GM19099 (cell line): Measurements from ENCODE around the gene EIF4H.

ENCODE experiments used
- POLR2A ChIP-seq: IDR thresholded peaks from 3 replicates; pipeline ENCODE4 v1.6.1; 2011; ENCODE audit warnings: low read depth; ENCODE audit not compliant: insufficient read length; ENCODE audit errors: extremely low read depth

The EIF4H gene

DNA sequence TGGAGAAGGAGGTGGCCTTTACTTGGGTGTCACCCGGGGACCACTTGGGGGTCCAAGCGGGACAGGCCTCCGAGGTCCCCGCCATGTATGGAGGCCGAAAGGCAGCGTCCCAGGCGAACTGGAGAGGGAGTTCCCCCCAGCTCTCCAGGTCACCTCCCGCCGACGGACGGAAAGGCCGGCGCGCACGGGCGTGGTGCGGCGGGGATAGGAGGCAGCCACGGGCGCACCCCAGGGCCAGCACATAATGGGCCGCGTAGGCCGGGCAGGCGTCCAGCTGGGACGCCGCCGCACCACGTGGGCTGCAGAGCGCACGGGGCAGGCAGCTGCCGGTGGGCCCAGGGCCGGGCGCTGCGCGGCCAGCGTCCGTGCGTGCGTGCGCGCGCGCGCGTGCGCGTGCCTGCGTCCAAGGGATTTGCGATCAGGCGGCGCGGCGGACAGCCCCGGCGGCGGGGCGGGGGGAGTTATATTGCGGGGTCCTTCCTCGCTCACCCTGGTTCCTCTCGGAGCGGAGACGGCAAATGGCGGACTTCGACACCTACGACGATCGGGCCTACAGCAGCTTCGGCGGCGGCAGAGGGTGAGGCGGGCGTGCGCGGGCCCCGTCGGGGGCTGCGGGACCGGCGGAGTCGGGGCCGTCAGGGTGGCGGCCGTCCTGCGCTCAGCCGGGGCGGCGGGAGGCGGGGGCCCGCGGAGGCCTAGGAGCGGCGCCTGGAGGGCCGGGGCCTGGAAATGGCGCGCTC lies at the start of gene EIF4H:
EIF4H (plus strand) TSS at position 491 of the 740 bp plus-strand sequence; CDS start at position 519, 28 bp downstream.
- TF ChIP-seq POLR2A = peak; percentile 93

DNA sequence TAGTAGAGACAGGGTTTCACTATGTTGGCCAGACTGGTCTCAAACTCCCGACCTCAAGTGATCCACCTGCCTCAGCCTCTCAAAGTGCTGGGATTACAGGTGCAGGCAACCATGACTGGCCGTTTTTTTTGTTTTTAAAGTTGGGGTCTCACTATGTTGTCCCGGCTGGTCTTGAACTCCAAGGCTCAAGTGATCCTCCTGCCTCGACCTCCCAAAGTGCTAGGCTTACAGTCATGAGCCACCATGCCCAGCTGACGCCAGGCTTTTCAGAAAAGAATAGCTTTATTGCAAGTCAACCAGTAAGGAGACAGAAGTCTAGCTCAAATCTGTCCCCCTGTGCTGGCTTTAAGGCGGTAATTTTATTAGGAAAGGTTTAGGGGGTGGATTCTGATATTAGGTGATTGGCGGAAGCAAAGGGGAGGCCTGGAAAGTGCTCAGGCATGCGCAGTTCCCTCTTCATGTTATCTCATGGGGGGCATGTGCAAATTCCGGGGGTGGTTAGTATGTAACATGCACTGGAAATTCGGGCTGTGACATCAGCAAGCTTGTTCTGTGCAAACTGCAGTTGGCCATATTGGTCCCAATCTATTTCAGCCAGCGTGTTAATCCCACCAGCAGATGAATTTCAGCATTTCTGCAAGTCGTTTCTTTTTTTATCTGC lies 47.8 kb upstream of the EIF4H start:
- no peak for TF ChIP-seq POLR2A

DNA sequence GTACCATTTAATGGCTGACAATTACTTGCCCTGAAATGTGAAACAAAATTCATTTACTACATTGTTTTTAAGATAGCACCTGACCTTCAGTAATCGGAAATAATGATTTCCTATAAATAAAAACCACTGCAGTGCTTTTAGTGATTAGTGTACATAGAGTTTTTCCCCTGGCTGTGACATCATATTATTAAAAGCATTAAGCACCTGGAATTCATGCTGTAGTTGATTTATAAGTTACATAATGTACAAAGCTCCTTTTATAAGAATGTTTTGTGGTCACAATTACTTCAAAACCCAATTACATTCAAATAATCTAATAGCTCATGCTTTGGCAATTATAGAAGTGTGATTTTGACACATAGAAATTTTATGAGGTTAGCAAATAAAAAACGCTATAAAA lies 44.3 kb upstream of the EIF4H start:
- TF ChIP-seq POLR2A = no peak

DNA sequence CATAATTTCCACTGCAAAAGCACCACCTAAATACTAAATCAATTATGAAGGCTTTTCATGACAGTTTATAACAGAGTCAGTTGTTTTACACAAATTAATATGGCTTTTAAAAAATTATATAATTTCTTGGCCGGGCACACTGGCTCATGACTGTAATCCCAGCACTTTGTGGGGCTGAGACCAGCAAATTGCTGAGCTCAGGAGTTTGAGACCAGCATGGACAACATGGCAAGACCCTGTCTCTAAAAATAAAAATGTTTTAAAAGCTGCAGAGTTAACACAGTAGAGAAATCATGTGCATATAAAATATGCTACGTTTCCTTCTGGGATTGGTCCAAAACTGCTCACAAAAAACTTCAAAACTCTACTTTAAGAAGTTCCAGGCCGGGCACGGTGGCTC lies 43.6 kb upstream of the EIF4H start:
- TF ChIP-seq POLR2A = no peak

DNA sequence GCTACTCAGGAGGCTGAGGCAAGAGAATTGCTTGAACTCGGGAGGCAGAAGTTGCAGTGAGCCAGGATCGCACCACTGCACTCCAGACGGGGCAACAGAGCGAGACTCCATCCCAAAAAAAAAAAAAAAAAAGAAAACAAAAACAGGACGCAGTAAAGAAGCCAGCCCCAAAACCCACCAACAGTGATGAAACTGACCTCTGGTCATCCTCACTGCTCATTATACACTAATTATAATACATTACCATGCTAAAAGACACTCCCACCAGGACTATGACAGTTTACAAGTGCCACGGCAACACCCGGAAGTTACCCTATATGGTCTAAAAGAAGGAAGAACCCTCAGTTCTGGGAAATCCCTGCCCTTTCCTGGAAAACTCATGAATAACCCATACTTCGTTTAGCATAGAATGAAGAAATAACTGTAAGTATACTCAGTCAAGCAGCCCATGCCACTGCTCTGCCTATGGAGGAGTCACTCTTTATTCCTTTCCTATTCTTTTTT lies 40.0 kb upstream of the EIF4H start:
- TF ChIP-seq POLR2A = no peak

DNA sequence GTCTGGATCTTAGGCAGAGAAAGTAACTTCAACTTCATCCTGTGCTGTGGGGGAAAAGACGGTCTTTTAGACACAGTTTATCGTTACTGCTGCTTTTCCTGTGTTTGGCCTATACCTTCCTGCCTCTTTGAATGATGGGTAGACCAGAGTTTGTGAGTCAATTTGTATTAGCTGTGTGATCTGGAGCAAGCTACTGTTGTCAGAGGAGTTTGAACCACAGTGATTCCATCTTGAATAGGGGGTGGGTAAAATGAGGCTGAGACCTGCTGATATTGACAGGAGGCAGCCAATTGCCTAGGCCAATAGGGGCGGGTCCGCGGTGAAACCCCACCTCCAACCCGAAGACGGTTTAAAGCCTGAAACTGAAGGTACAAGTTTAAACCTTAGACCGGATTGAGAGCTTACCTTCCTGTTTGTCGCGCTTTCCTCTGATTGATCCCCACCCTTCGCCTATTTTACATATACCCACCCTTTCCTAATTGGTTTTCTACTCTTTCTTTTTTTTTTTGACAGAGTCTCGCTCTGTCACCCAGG lies 35.8 kb upstream of the EIF4H start:
- TF ChIP-seq POLR2A = no peak

DNA sequence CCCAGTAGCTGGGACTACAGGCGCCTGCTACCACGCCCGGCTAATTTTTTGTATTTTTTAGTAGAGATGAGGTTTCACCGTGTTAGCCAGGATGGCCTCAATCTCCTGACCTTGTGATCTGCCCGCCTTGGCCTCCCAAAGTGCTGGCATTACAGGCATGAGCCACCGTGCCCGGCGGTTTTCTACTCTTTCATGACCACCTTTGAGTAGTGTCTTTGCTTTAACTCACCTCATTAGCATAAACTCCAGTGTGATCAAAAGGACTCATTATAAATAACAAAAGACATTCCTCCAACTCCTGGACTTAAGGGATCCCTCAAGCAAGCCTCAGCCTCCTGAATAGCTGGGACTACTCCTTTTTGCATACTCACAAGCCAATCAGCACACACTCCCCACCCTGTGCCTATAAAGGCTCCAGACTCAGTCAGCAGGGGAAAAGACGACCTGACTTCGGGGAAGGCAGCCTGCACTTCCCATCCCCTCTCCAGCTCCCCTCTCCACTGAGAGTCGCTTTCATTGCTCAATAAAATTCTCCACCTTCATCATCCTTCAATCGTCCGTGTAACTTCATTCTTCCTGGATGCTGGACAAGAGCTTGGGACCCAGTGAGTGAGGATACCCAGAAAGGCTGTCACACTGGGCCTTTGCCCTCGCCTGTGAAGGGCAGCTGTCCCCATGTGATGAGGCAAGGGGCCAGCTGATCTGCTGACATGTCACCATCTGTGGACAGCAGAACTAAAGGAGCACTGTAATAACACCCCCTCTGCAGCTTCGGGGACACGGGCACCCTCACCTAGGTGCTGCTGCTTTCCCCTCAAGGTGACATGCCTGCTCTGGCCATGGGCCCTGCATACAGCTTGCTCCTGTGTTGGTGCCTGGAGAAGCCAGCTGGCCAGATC lies 35.0 kb upstream of the EIF4H start:
- no peak for TF ChIP-seq POLR2A

DNA sequence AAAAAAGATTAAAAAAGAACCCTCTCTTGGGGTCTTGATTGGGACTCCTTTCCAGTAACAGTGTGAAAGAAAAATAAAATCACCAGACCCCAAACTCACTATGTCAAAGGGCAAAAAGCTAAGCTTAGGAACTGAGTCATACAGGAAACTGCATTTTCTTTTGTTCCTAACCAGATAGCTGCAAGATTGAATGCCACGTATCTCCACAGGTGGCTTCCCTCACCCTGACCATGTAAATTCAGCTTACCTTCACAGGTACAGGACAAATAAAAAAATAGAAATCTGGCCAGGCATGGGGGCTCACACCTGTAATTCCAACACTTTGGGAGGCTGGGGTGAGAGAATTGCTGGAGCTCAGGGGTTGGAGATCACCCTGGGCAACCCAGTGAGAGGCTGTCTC lies 32.5 kb upstream of the EIF4H start:
- TF ChIP-seq POLR2A = no peak

DNA sequence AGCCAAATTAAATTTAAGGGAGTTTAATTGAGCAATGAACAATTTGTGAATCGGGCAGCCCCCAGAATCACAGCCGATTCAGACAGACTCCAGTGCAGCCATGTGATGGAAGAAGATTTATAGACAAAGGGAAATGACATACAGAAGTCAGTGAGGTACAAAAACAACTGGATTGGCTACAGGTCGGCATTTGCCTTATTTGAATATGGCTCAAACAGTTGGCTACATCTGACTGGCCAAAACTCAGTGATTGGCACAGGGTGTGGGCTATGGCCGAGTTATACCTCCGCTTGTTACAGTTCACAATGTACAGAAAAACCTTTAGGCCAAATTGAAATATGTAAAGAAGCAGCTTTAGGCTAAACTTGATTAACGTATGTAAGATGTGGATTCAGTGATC lies 30.8 kb upstream of the EIF4H start:
- TF ChIP-seq POLR2A = no peak

DNA sequence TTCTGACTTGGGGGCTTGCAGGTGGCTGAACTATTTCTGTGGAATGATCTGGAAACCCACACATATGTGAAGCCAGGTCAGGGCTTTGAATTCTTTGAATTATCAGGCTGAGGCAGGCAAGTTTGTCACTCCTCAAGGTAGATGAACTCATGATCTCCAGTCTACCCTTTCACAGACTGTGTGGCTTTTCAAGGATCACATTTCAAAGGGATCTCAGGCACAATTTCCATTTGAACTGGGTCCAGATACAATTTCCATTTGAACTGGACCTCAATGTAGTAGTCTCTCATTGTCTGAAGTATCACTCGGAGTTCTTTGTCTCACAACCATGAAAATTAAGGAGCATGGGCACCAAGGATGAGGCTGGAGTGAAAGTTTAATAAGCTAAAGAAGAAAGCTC lies 25.7 kb upstream of the EIF4H start:
- TF ChIP-seq POLR2A = no peak

DNA sequence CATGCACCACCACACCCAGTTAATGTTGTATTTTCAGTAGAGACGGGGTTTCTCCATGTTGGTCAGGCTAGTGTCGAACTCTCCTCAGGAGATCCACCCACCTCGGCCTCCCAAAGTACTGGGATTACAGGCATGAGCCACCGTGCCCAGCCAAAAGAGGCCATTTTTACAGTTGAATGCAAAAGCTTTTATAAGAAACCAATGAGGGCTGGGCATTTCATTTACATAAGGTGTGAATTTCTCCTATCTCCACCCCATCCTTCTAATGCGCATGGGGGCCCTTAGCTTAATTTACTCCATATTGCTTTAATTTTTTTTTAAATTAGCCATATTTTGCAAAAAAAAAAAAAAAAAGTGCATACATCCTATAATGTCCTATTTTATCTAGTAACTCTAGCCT lies 25.1 kb upstream of the EIF4H start:
- no peak for TF ChIP-seq POLR2A

DNA sequence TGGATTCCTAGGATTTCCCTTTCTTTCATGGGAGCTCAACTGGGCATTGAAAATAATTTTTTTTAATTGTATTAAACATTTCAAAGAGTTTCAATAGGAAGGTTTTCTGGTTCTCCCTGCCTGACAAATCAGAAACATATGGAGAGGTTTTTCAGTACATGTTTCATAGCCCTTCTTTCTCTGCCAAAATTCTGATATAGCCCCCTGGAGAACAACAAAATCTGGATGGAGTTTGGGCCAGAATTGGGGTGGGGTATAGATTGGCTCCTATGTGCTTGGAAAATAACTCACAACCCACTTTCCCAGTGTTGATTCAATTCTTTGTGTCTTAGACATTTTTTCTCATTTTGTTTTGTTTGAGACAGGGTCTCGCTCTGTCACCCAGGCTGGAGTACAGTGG lies 24.6 kb upstream of the EIF4H start:
- TF ChIP-seq POLR2A = no peak

DNA sequence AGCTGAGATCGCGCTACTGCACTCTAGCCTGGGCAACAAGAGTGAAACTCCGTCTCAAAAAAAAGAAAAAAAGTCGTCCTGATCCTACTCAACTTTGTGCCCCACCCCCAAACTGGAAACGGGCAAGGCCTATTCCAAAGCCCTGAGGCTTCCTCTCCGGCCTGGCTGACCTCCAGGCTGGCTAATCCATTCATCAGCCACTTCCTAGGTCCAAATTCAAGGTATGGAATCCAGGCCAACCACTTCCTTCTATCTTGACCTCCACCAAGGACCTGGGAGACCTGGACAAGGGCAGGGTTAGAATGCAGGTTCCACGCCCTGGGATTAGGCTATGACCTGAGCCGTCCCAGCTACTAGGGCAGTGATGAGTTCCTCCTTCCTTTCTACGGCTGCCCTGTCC lies 20.4 kb upstream of the EIF4H start:
- TF ChIP-seq POLR2A = no peak

DNA sequence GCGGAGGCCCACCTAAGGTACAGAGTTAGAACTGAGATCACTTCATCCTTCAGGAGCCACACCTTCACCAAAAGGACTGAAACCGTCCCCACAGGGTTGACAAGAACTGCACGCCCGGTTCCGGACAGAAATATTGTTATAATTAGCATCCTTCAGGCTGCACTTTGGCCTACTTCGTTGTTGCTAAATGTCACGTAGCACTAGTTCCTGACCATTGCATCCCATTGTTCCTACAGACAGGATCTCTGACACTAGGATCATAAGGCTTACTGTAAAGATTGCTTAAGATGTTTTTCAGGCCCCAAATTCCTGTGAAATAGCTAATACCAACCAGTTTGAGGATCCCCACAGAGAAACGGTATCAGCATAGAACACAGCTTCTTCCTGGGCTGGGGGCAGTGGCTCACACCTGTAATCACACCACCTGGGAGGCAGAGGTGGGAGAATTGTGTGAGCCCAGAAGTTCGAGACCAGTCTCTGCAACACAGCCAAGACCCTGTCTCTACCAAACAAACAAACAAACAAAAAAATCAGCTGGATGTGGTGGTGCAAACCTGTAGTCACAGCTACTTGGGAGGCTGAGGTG lies 18.3 kb upstream of the EIF4H start:
- no peak for TF ChIP-seq POLR2A

DNA sequence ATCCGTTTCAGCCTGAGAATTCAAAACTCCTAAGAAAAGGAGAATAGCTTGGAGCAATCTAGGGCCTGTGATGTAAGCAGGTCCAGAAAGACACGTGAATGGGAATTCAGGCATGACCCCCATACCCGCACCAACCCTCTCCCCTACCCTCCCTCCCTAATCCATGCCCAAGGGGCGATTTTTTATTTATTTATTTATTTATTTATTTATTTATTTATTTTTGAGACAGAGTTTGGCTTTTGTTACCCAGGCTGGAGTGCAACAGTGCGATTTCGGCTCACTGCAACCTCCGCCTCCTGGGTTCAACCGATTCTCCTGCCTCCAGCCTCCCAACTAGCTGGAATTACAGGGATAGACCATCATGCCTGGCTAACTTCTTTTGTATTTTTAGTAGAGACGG lies 16.6 kb upstream of the EIF4H start:
- no peak for TF ChIP-seq POLR2A
